H1 (cell line): ENCODE measurements around the gene TSPAN16. TPM values are rescaled to one million over a fixed set of nuclear protein-coding genes. Genes with fewer than 3 reads are reported as not detected.
"Not testable (repeated sequence)": the region's sequence is repeated elsewhere in the genome, so short reads cannot be mapped to it uniquely, and the experiment has no call there.

Experiments used
- CTCF ChIA-PET: fragments of 300-600 bp; sonication (Branson Sonifier 250); formaldehyde crosslinking; loops from one replicate; lab custom pipeline; 2021; ENCODE audit not compliant: partially characterized antibody; lab: Charles Lee
- POLR2A ChIA-PET: fragments of 300-600 bp; sonication (Branson Sonifier 250); formaldehyde crosslinking; loops from one replicate; lab custom pipeline; 2021; ENCODE audit warnings: inconsistent platforms; ENCODE audit not compliant: partially characterized antibody; lab: Charles Lee
- DNase-seq, 2 experiments: peaks; one replicate each; pipeline versions ENCODE4 v3.0.0 to v3.0.0-alpha.2; 2010 to 2022; ENCODE audit warnings: low spot score in 2 of 2, low read depth in 1 of 2, mixed read lengths in 1 of 2
- FAIRE-seq: peaks from 2 replicates; lab custom pipeline; 2011; peaks lifted over from hg19 to GRCh38; lab: Jason Lieb, UNC
- H2AFZ ChIP-seq: 2 replicates; pipeline ENCODE4 v1.8.1; 2012; ENCODE audit warnings: low read length, inconsistent platforms
- H2AK5ac ChIP-seq: 2 replicates; pipeline ENCODE4 v1.6.1; 2013; ENCODE audit warnings: low read depth, low read length
- H2BK120ac ChIP-seq: replicated peaks from 2 replicates; pipeline ENCODE3; 2013; ENCODE audit warnings: low read depth, low read length, inconsistent platforms
- H2BK12ac ChIP-seq: 2 replicates; pipeline ENCODE4 v1.6.1; 2013; ENCODE audit warnings: low read depth, low read length
- H2BK15ac ChIP-seq: 2 replicates; pipeline ENCODE4 v1.6.1; 2013; ENCODE audit warnings: low read length
- H2BK20ac ChIP-seq: 2 replicates; pipeline ENCODE4 v1.6.1; 2013; ENCODE audit warnings: low read length
- H2BK5ac ChIP-seq: 2 replicates; pipeline ENCODE4 v1.6.1; 2013; ENCODE audit warnings: low read depth, low read length
- H3K14ac ChIP-seq: 2 replicates; pipeline ENCODE4 v1.6.1; 2013; ENCODE audit warnings: inconsistent platforms; ENCODE audit not compliant: insufficient read length
- H3K18ac ChIP-seq: 2 replicates; pipeline ENCODE4 v1.6.1; 2013; ENCODE audit warnings: low read length; ENCODE audit errors: extremely low read depth
- H3K23ac ChIP-seq: 2 replicates; pipeline ENCODE4 v1.6.1; 2013; ENCODE audit warnings: inconsistent platforms; ENCODE audit not compliant: insufficient read length
- H3K23me2 ChIP-seq: 2 replicates; pipeline ENCODE4 v1.6.1; 2013; ENCODE audit warnings: low read depth, low read length
- H3K27ac ChIP-seq: 2 replicates; pipeline ENCODE4 v1.6.1; 2011; ENCODE audit warnings: low read depth, low read length, inconsistent platforms
- H3K27me3 ChIP-seq, 4 experiments: replicated peaks in 1 of 4; 1 replicate in 1 of 4; 2 replicates in 3 of 4; pipeline versions ENCODE4 v1.6.1 to v1.8.1; 2011 to 2013; ENCODE audit warnings: low read length in 3 of 4, mild to moderate bottlenecking in 3 of 4, inconsistent platforms in 2 of 4, mixed read lengths in 2 of 4, moderate library complexity in 1 of 4; ENCODE audit not compliant: control insufficient read depth in 3 of 4, insufficient read depth in 3 of 4; ENCODE audit errors: extremely low read depth in 1 of 4
- H3K36me3 ChIP-seq, 4 experiments: 2 replicates each; pipeline versions ENCODE4 v1.6.1 to v1.8.1; 2011 to 2013; ENCODE audit warnings: mild to moderate bottlenecking in 4 of 4, low read length in 3 of 4, moderate library complexity in 2 of 4, control low read depth in 1 of 4, inconsistent platforms in 1 of 4; ENCODE audit not compliant: insufficient read depth in 4 of 4, control insufficient read depth in 2 of 4
- H3K4ac ChIP-seq: replicated peaks from 2 replicates; pipeline ENCODE3; 2013; ENCODE audit warnings: low read length, low read depth, mixed read lengths, inconsistent platforms; ENCODE audit not compliant: insufficient read length
- H3K4me1 ChIP-seq, 4 experiments: replicated peaks in 1 of 4; 1 replicate in 1 of 4; 2 replicates in 3 of 4; pipeline versions ENCODE4 v1.6.1 to v1.8.1; 2011 to 2013; ENCODE audit warnings: low read length in 3 of 4, inconsistent platforms in 2 of 4, mixed read lengths in 1 of 4; ENCODE audit not compliant: insufficient read depth in 4 of 4, control insufficient read depth in 3 of 4
- H3K4me2 ChIP-seq, 2 experiments: 2 replicates each; pipeline versions ENCODE4 v1.6.1 to v1.8.1; 2011 to 2013; ENCODE audit warnings: low read depth in 2 of 2, low read length in 2 of 2, control low read depth in 1 of 2, inconsistent platforms in 1 of 2, mild to moderate bottlenecking in 1 of 2; ENCODE audit not compliant: insufficient read depth in 1 of 2
- H3K4me3 ChIP-seq, 4 experiments: fragments of 200-600, 300-600 bp in 1 of 4; sonication (generic), shearing (Covaris generic), sonication (Bioruptor Twin) in 1 of 4; 2 replicates each; pipeline versions ENCODE4 v1.5.1 to v1.8.1; 2011 to 2016; ENCODE audit warnings: low read length in 4 of 4, low read depth in 3 of 4, control low read depth in 2 of 4, inconsistent platforms in 2 of 4, mild to moderate bottlenecking in 2 of 4, mixed read lengths in 1 of 4, moderate library complexity in 1 of 4; ENCODE audit not compliant: insufficient read depth in 2 of 4; ENCODE audit errors: extremely low read depth in 1 of 4
- H3K56ac ChIP-seq: replicated peaks from 2 replicates; pipeline ENCODE3; 2013; ENCODE audit warnings: low read depth, mild to moderate bottlenecking, mixed read lengths, low read length, inconsistent platforms; ENCODE audit not compliant: insufficient read length
- H3K79me1 ChIP-seq: 2 replicates; pipeline ENCODE4 v1.6.1; 2013; ENCODE audit warnings: low read depth, low read length, control low read depth
- H3K79me2 ChIP-seq, 2 experiments: 2 replicates each; pipeline versions ENCODE4 v1.6.1 to v1.8.1; 2012 to 2013; ENCODE audit warnings: low read length in 2 of 2, mild to moderate bottlenecking in 2 of 2, inconsistent platforms in 1 of 2; ENCODE audit not compliant: insufficient read depth in 2 of 2, control insufficient read depth in 1 of 2
- H3K9ac ChIP-seq, 4 experiments: replicated peaks in 1 of 4; 1 replicate in 1 of 4; 2 replicates in 3 of 4; pipeline versions ENCODE4 v1.6.1 to v1.8.1; 2011 to 2013; ENCODE audit warnings: low read depth in 3 of 4, low read length in 3 of 4, control low read depth in 2 of 4, mild to moderate bottlenecking in 2 of 4, moderate library complexity in 2 of 4, inconsistent platforms in 1 of 4; ENCODE audit errors: extremely low read depth in 1 of 4
- H3K9me3 ChIP-seq, 2 experiments: 2 replicates each; pipeline versions ENCODE4 v1.6.1 to v1.8.1; 2012 to 2013; ENCODE audit warnings: mild to moderate bottlenecking in 2 of 2, moderate library complexity in 2 of 2, control low read depth in 1 of 2, inconsistent platforms in 1 of 2, low read depth in 1 of 2, low read length in 1 of 2, mixed read lengths in 1 of 2; ENCODE audit not compliant: insufficient read depth in 2 of 2
- H4K20me1 ChIP-seq, 2 experiments: replicated peaks in 1 of 2; 2 replicates each; pipeline versions ENCODE3 to v1.8.1; 2011 to 2013; ENCODE audit warnings: inconsistent platforms in 2 of 2, low read length in 2 of 2, mild to moderate bottlenecking in 1 of 2; ENCODE audit not compliant: insufficient read depth in 2 of 2, control insufficient read depth in 1 of 2
- H4K5ac ChIP-seq: 2 replicates; pipeline ENCODE4 v1.6.1; 2013; ENCODE audit warnings: low read length, low read depth, mixed read lengths, inconsistent platforms; ENCODE audit not compliant: insufficient read length
- H4K8ac ChIP-seq: 2 replicates; pipeline ENCODE4 v1.8.0; 2013; ENCODE audit warnings: mild to moderate bottlenecking, moderate library complexity, low read length, inconsistent platforms; ENCODE audit not compliant: insufficient read depth; ENCODE audit errors: extremely low read depth
- H4K91ac ChIP-seq: replicated peaks from 2 replicates; pipeline ENCODE3; 2013; ENCODE audit warnings: low read length, mixed read lengths, inconsistent platforms; ENCODE audit not compliant: insufficient read length
- WGBS, 2 experiments: shearing (Covaris generic) in 1 of 2; methylation state at CpG; one replicate each; pipeline versions ENCODE4 v1.1.6 to v1.1.7; 2013 to 2015; ENCODE audit warnings: low lambda C conversion rate in 2 of 2, mixed read lengths in 2 of 2, inconsistent platforms in 1 of 2, low coverage in 1 of 2, missing lambda C conversion rate in 1 of 2; ENCODE audit not compliant: insufficient replicate concordance in 2 of 2, insufficient coverage in 1 of 2, insufficient read length in 1 of 2; ENCODE audit errors: extremely low coverage in 1 of 2, missing lambda C conversion rate in 1 of 2; 5-methylcytosine and 5-hydroxymethylcytosine counted together
- polyA plus RNA-seq, 7 experiments: library from polyadenylated mRNA; depleted of rRNA in 3 of 7; stranded (reverse) in 5 of 7; unstranded in 2 of 7; fragments of >200 nt in 5 of 7; fragments of 200-250 nt in 2 of 7; gene quantifications; 1 replicate in 5 of 7; 2 replicates in 1 of 7; 4 replicates in 1 of 7; pipeline versions ENCODE4 v1.2.1 to v1.2.3, GENCODE V29; 2011 to 2013; ENCODE audit warnings: missing spikeins in 2 of 7, mixed read lengths in 2 of 7
- total RNA-seq: library from RNA; stranded (reverse); fragmentation: NEBNext Ultra II Directional; extraction: Animal tissue kit (Norgen Biotek cat#: 25700); gene quantifications from 2 replicates; pipeline ENCODE4 v1.2.1, GENCODE V29; 2021

Gene TSPAN16
- total and polyA plus RNA-seq, 2 of the 8 experiments (the other 6 are each of a cell fraction or from before 2014, with no cell fraction given), result not detected

DNA sequence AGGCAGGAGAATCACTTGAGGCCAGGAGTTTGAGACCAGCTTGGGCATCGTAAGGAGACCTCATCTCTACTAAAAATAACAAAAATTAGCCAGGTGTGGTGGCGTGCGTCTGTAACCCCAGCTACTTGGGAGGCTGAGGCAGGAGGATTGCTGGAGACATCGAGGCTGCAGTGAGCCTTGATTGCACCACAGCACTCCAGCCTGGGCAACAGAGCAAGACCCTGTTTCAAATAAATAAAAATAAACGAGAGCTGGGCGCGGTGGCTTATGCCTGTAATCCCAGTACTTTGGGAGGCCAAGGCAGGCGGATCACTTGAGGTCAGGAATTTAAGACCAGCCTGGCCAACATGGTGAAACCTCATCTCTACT is 44.1 kb downstream of the TSPAN16 start:
- CTCF ChIA-PET, result interaction anchor here (0.7 to 2.8 kb wide), 6 partner anchors 18 to 52 kb away, joined by 3 to 9 read pairs (median 4); partner anchors contain the start of gene TSPAN16

More for the DNA sequence above, 44.1 kb downstream of the TSPAN16 start:
- H4K8ac ChIP-seq, H3K79me2 ChIP-seq, H2BK15ac ChIP-seq, H2AK5ac ChIP-seq, H3K23ac ChIP-seq, H3K14ac ChIP-seq, H3K27ac ChIP-seq, H3K9me3 ChIP-seq, H4K5ac ChIP-seq, H2AFZ ChIP-seq, H2BK5ac ChIP-seq, H2BK20ac ChIP-seq, H3K36me3 ChIP-seq, H3K27me3 ChIP-seq, H4K91ac ChIP-seq, H3K4ac ChIP-seq, H3K9ac ChIP-seq, H2BK12ac ChIP-seq, H4K20me1 ChIP-seq, H3K18ac ChIP-seq, H3K56ac ChIP-seq, H2BK120ac ChIP-seq, FAIRE-seq, H3K4me1 ChIP-seq, DNase-seq, H3K79me1 ChIP-seq, H3K4me3 ChIP-seq: not testable (repeated sequence)
- POLR2A ChIA-PET, result interaction anchor here (0.9 to 2.8 kb wide), 7 partner anchors 12 to 79 kb away, joined by 4 to 13 read pairs (median 5); partner anchors contain the start of gene EPOR
- Histone ChIP-seq H3K4me2 (peak overlapping the region; percentile 54 to 80; a peak in 3 of 4 replicates), H3K23me2 (peaks cover 11% of the 10 kb centered on the region; the same call in 1 of the 2 replicates)
- whole genome bisulfite sequencing, 2 experiments, result 93% methylated on average over 8 of the region's 8 CpGs; no CpG with 5 or more reads in 1 of the 2 experiments
